ENCODE measurements around the gene ETV6.

ETV6 gene

DNA sequence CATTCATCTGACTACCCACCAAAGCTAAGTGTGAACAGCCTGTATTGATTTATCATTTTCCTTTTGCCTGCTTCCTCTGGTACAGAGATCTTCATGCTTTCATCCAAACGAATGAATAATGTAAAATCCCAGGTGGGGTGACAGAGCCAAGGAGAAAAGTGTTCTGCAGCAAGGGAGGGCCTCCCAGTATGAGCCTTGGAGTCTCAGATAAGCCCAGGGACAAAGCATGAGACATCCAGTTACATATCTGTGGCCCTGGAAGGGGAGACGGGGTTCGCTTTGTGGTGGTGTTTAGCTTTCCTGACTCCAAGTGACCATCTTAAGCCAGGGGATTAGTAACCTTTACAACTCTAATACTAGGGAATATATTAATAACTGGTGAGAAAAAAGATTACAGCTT lies 177.1 kb downstream of the ETV6 start:
- no peak overlapping the region for H3K4me3 ChIP-seq (ENCODE audit: low read length, poor library complexity, severe bottlenecking)
- peaks cover 58% of the 10 kb centered on the region; the same call in 1 of the 2 replicates for H3K36me3 ChIP-seq (ENCODE audit: insufficient read depth, low read length)
- peaks cover 7% of the 10 kb centered on the region for H3K4me1 ChIP-seq (ENCODE audit: insufficient read depth, low read length, poor library complexity, severe bottlenecking)
- H4K20me1 ChIP-seq (ENCODE audit: insufficient read depth, low read length, poor library complexity, severe bottlenecking) = no peaks in the 10 kb centered on the region
- H2AFZ ChIP-seq (ENCODE audit: low read length) = no peak overlapping the region
- no peaks in the 10 kb centered on the region for H3K27me3 ChIP-seq (ENCODE audit: insufficient read depth, low read length, poor library complexity, severe bottlenecking)
- H3K9me2 ChIP-seq (replicated peaks; ENCODE audit: low read depth, low read length) = no peaks in the 10 kb centered on the region
- TF ChIP-seq, protein P1, sequence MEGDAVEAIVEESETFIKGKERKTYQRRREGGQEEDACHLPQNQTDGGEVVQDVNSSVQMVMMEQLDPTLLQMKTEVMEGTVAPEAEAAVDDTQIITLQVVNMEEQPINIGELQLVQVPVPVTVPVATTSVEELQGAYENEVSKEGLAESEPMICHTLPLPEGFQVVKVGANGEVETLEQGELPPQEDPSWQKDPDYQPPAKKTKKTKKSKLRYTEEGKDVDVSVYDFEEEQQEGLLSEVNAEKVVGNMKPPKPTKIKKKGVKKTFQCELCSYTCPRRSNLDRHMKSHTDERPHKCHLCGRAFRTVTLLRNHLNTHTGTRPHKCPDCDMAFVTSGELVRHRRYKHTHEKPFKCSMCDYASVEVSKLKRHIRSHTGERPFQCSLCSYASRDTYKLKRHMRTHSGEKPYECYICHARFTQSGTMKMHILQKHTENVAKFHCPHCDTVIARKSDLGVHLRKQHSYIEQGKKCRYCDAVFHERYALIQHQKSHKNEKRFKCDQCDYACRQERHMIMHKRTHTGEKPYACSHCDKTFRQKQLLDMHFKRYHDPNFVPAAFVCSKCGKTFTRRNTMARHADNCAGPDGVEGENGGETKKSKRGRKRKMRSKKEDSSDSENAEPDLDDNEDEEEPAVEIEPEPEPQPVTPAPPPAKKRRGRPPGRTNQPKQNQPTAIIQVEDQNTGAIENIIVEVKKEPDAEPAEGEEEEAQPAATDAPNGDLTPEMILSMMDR (conservative IDR thresholded peaks at IDR 0.05; ENCODE audit: low read length) = no peak
- no peak for TF ChIP-seq EZH2phosphoT487 (IDR thresholded peaks at IDR 0.05; ENCODE audit: borderline replicate concordance)
- H3K9ac ChIP-seq (ENCODE audit: low read depth, low read length, poor library complexity, severe bottlenecking) = no peak overlapping the region
- H3K79me2 ChIP-seq (ENCODE audit: insufficient read depth, low read length) = peaks cover 69% of the 10 kb centered on the region; the same call in 1 of the 2 replicates
- no peaks in the 10 kb centered on the region for H3K9me3 ChIP-seq (ENCODE audit: insufficient read depth, low read depth, low read length)
- no peak overlapping the region for H3K4me2 ChIP-seq (ENCODE audit: low read depth, low read length, poor library complexity, severe bottlenecking)
- no peaks in the 10 kb centered on the region for H3F3A ChIP-seq (ENCODE audit: low read depth)

DNA sequence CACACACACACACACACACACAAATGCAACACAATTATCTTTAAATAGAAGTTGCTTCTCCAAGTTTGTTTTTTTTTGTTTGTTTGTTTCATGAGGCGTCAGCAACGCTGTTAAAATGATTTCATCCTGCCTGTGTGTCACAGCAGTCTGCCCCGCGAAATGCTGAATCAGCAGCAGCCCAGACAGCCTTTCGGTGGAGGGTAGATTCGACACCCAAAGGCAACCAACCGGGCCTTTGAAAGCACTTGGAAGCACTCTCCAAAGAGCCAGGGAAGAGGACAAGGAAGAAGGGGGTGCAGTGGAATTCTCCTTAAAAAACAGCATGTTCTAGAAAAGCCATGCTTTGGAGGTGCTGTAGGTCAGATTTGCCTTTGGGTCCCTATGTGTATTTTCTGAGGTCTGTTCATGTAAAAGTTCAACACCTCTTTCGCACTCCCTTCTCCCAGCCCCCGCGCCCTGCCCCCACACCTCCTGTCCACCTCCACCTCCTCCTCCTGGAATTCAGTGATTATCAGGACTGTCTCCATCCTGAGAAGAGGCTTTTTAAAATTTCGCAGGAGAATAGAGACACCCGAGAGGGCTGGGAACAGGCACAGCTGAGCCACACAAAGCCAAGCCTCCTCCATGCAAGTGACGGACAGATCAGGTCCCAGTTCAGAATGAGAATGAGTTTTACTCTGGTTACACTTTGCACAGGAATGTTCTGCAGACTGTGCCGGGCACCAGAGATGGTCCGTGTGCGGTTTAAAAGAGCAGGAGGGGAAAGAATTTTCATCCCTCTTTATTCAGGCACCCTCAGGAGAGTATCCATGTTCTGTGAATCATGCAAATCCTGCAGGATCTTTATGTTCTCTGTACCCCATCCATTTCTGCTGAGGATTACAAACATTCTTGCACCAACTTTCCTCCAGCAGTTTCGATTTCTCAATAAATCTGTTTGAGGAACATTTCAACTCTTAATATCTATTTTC lies 177.9 kb downstream of the ETV6 start:
- Histone ChIP-seq H3K9me2 (replicated peaks; ENCODE audit: low read depth, low read length) (no peaks in the 10 kb centered on the region), H3K9ac (ENCODE audit: low read depth, low read length, poor library complexity, severe bottlenecking) (no peak overlapping the region), H3K9me3 (ENCODE audit: insufficient read depth, low read depth, low read length) (no peaks in the 10 kb centered on the region), H3K4me1 (ENCODE audit: insufficient read depth, low read length, poor library complexity, severe bottlenecking) (peaks cover 7% of the 10 kb centered on the region), H2AFZ (ENCODE audit: low read length) (no peak overlapping the region), H3K27me3 (ENCODE audit: insufficient read depth, low read length, poor library complexity, severe bottlenecking) (no peaks in the 10 kb centered on the region), H3F3A (ENCODE audit: low read depth) (no peaks in the 10 kb centered on the region), H3K36me3 (ENCODE audit: insufficient read depth, low read length) (peaks cover 54% of the 10 kb centered on the region; the same call in 1 of the 2 replicates), H3K79me2 (ENCODE audit: insufficient read depth, low read length) (peaks cover 70% of the 10 kb centered on the region; the same call in 1 of the 2 replicates), H4K20me1 (ENCODE audit: insufficient read depth, low read length, poor library complexity, severe bottlenecking) (no peaks in the 10 kb centered on the region), H3K4me2 (ENCODE audit: low read depth, low read length, poor library complexity, severe bottlenecking) (no peak overlapping the region), H3K4me3 (ENCODE audit: low read length, poor library complexity, severe bottlenecking) (no peak overlapping the region)
- no peak for TF ChIP-seq EZH2phosphoT487 (IDR thresholded peaks at IDR 0.05; ENCODE audit: borderline replicate concordance)
- TF ChIP-seq, protein P1 (conservative IDR thresholded peaks at IDR 0.05; ENCODE audit: low read length) = no peak

DNA sequence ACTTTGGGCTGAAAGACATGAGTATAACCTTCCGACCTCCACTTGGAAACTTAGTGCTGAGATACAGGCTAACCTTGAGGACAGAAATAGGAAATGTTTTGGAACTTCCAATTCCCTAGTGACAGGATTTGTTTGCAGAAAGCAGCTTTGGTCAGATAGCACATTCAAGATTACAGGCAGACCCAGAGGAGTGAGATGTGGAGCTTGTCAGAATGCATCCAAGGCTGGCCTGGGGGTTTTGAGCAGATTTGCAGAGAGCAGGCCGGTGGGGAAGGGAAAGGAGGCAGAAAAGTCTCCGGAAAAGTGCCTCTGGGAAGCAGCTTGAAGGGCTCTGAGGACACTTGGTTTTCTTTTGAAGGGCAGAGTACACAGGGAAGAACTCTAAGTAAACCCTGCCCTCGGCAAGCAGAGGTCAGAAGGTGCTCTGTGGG lies 180.3 kb downstream of the ETV6 start:
- H3F3A ChIP-seq (ENCODE audit: low read depth) = no peaks in the 10 kb centered on the region
- peaks cover 79% of the 10 kb centered on the region; the same call in 1 of the 2 replicates for H3K79me2 ChIP-seq (ENCODE audit: insufficient read depth, low read length)
- H4K20me1 ChIP-seq (ENCODE audit: insufficient read depth, low read length, poor library complexity, severe bottlenecking) = peaks cover 6% of the 10 kb centered on the region
- TF ChIP-seq, protein P1 (conservative IDR thresholded peaks at IDR 0.05; ENCODE audit: low read length) = no peak
- no peak for TF ChIP-seq EZH2phosphoT487 (IDR thresholded peaks at IDR 0.05; ENCODE audit: borderline replicate concordance)
- H3K4me1 ChIP-seq (ENCODE audit: insufficient read depth, low read length, poor library complexity, severe bottlenecking) = peaks cover 10% of the 10 kb centered on the region
- H3K27me3 ChIP-seq (ENCODE audit: insufficient read depth, low read length, poor library complexity, severe bottlenecking) = no peaks in the 10 kb centered on the region
- peaks cover 70% of the 10 kb centered on the region; the same call in 1 of the 2 replicates for H3K36me3 ChIP-seq (ENCODE audit: insufficient read depth, low read length)
- H3K9ac ChIP-seq (ENCODE audit: low read depth, low read length, poor library complexity, severe bottlenecking) = no peak overlapping the region
- H2AFZ ChIP-seq (ENCODE audit: low read length) = no peak overlapping the region
- H3K4me3 ChIP-seq (ENCODE audit: low read length, poor library complexity, severe bottlenecking) = no peak overlapping the region
- H3K4me2 ChIP-seq (ENCODE audit: low read depth, low read length, poor library complexity, severe bottlenecking) = no peak overlapping the region
- H3K9me3 ChIP-seq (ENCODE audit: insufficient read depth, low read depth, low read length) = no peaks in the 10 kb centered on the region
- no peaks in the 10 kb centered on the region for H3K9me2 ChIP-seq (replicated peaks; ENCODE audit: low read depth, low read length)
